Activated gamma-delta T cell treated with anti-CD3 and anti-CD28 coated beads, Interleukin-2, amount 50 U/mL, for 16 hours (primary cell): Measurements from ENCODE around the gene MYO1E.

ENCODE experiments used
- DNase-seq: peaks from one replicate; pipeline ENCODE4 v3.0.0-alpha.2; 2020; ENCODE audit warnings: low read depth

MYO1E gene

GRCh38 chr15:59190291-59190690 is 182.4 kb downstream of the MYO1E start:
- DNase-seq = no peak

GRCh38 chr15:59189241-59189640 is 183.4 kb downstream of the MYO1E start:
- no peak for DNase-seq

GRCh38 chr15:59186501-59186900 is 186.2 kb downstream of the MYO1E start:
- DNase-seq = no peak

- no peak for DNase-seq
Measured at GRCh38 chr15:59185725-59186124, 186.9 kb downstream of the MYO1E start.

- no peak for DNase-seq
Measured at GRCh38 chr15:59180945-59181600, 191.6 kb downstream of the MYO1E start.

GRCh38 chr15:59179717-59180116 is 193.0 kb downstream of the MYO1E start:
- no peak for DNase-seq

- no peak for DNase-seq
Measured at GRCh38 chr15:59178151-59178695, 194.4 kb downstream of the MYO1E start.

GRCh38 chr15:59177317-59177660 is 195.4 kb downstream of the MYO1E start:
- DNase-seq = no peak

GRCh38 chr15:59176653-59177316 is 195.9 kb downstream of the MYO1E start:
- DNase-seq = no peak

- no peak for DNase-seq
Measured at GRCh38 chr15:59174835-59175831, 197.5 kb downstream of the MYO1E start.

GRCh38 chr15:59174151-59174834 is 198.4 kb downstream of the MYO1E start:
- DNase-seq = no peak

- no peak for DNase-seq
Measured at GRCh38 chr15:59173194-59173593, 199.5 kb downstream of the MYO1E start.

- no peak for DNase-seq
Measured at GRCh38 chr15:59172289-59172901, 200.3 kb downstream of the MYO1E start.

GRCh38 chr15:59171067-59171397 is 201.6 kb downstream of the MYO1E start:
- no peak for DNase-seq

- DNase-seq = no peak
Measured at GRCh38 chr15:59170295-59171066, 202.2 kb downstream of the MYO1E start.

- no peak for DNase-seq
Measured at GRCh38 chr15:59169251-59169708, 203.4 kb downstream of the MYO1E start.

GRCh38 chr15:59168536-59168935 is 204.1 kb downstream of the MYO1E start:
- DNase-seq = no peak

- no peak for DNase-seq
Measured at GRCh38 chr15:59166601-59167265, 205.9 kb downstream of the MYO1E start.

GRCh38 chr15:59166166-59166565 is 206.5 kb downstream of the MYO1E start:
- no peak for DNase-seq

- DNase-seq = no peak
Measured at GRCh38 chr15:59165726-59166125, 206.9 kb downstream of the MYO1E start.
